AG10803 (cell line): ENCODE data around the gene NEGR1.

Experiments
- DNase-seq: peaks from one replicate; pipeline ENCODE4 v3.0.0; 2010; ENCODE audit warnings: low read depth
- H3K4me3 ChIP-seq: 2 replicates; pipeline ENCODE4 v1.5.1; 2011; ENCODE audit warnings: mild to moderate bottlenecking, low read length, control low read depth
- CTCF ChIP-seq: conservative IDR thresholded peaks from 2 replicates; pipeline ENCODE4 v1.5.1; 2011; ENCODE audit warnings: mild to moderate bottlenecking, low read length, control low read depth, inconsistent platforms

NEGR1 gene

GRCh38 chr1:71586030-71586429 is 696.3 kb downstream of the NEGR1 start:
- H3K4me3 ChIP-seq = no peak overlapping the region
- TF ChIP-seq CTCF = 0 out of 2 replicates have a peak, but pooled peaks have one; percentile 1
- DNase-seq = no peak

GRCh38 chr1:71583756-71584155 is 698.6 kb downstream of the NEGR1 start:
- no peak overlapping the region for H3K4me3 ChIP-seq
- peak; percentile 18 for DNase-seq
- no peak for TF ChIP-seq CTCF

- no peak for DNase-seq
- H3K4me3 ChIP-seq = no peak overlapping the region
- no peak for TF ChIP-seq CTCF
Observed at GRCh38 chr1:71582673-71583072, 699.7 kb downstream of the NEGR1 start.

- H3K4me3 ChIP-seq = no peak overlapping the region
- no peak for DNase-seq
- TF ChIP-seq CTCF = no peak
Observed at GRCh38 chr1:71577451-71578131, 704.7 kb downstream of the NEGR1 start.

DNA sequence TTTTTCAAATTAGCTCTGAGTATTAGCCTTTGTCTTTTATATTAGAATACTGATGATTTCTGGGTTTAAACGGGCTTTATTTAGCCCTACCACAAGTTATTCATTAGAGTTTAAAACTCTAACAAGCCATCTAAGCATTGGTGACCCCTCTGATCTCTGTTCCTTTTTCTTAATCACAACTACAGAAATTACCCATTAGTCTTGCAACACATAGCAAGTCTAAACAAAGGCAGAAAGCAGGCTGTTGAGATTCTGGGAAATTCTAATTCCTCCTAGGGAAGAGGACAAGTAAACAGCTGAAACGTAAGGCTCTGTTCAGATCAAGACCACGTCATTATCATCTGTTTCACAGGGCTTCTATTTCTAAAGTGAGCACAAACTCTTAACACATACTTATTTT is 710.3 kb downstream of the NEGR1 start:
- no peak for DNase-seq
- TF ChIP-seq CTCF = no peak
- no peak overlapping the region for H3K4me3 ChIP-seq

- H3K4me3 ChIP-seq = no peak overlapping the region
- no peak for TF ChIP-seq CTCF
- DNase-seq = no peak
Observed at GRCh38 chr1:71566413-71566812, 715.9 kb downstream of the NEGR1 start.

DNA sequence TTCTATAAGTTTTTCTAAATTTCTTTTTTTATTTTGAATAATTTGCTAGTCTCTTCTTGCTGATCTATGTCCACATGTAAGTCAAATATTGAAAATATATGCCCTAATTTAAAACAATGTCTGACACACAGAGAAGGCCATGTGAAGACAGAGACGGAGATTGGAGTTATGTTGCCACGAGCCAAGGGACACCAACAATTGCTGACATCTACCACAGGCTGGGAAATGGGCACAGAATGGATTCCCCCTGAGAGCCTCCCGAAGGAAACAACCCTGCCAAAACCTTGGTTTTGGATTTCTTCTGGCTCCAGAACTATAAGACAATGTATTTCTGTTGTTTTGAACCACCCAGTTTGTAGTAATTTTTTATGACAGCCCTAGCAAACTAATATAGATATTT is 716.5 kb downstream of the NEGR1 start:
- no peak overlapping the region for H3K4me3 ChIP-seq
- no peak for DNase-seq
- no peak for TF ChIP-seq CTCF
